Measurements from ENCODE around the gene LTBP2. TPM values are rescaled to one million over a fixed set of nuclear protein-coding genes. Genes with fewer than 3 reads are reported as not detected.

The LTBP2 gene
- 1 to 10 TPM; 2.0 to 2.7 (median 2.4) TPM for polyA plus RNA-seq (ENCODE audit: insufficient read length in 3 of 3)

DNA sequence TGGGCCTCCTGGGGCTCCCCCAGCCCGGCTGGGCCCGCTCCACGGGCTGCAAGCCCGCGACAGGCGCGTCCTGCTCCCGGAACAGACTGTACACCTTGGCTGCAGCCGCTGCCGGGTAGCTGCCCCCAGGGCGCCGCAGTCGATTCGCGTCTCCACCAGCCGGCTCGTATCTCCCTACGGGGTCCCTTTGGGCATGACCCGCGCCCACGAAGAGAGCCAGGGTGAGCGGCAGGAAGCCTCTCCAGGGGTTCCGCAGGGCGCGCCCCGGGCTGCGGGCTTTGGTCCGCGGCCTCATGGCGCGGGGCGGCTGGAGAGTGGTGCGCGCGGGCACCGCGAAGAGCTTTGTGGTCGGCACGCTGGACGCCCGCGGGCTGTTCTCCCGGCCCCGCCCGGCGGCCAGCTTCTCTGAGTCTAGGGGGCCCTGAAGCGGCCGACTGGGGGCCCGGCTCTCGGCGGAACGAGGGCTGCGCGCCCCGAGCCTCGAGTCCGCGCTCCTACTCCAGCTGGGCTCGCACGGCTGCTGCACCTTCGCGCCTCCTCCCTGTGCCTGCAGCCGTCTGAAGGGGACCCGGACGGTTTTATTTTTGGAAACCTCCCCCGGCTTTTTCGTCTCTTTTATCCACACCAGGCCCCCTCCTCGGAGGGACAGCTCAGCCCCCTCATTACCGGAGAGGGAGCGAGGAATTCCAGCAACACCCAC is at the start of gene LTBP2:
Gene LTBP2 (minus strand): TSS at position 588 of the 700 bp plus-strand sequence. CDS start 293 bp downstream, at position 295.
- DNase-seq (ENCODE audit: low read depth in 3 of 3, low spot score in 2 of 3) = no peak

DNA sequence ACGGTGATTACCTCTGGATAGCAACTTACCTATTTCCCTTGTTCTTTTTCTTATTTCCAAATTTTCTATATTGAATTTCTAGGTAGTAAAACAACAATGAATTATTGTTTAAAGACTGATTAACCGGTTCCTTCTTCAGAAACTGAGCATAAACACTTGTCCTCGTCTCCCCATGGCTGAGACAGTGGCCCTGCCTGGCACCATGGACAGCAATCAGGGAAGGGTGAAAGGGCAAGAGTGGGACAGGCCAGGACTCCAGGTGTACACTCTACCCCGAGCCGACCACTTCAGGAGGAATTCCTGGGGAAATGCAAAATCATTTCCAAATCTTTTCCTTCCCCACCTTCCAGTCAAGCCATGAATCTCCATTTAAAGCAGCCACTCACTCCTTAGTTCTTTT is 48.8 kb upstream of the LTBP2 start:
- no peak for DNase-seq (ENCODE audit: low read depth in 3 of 3, low spot score in 2 of 3)

DNA sequence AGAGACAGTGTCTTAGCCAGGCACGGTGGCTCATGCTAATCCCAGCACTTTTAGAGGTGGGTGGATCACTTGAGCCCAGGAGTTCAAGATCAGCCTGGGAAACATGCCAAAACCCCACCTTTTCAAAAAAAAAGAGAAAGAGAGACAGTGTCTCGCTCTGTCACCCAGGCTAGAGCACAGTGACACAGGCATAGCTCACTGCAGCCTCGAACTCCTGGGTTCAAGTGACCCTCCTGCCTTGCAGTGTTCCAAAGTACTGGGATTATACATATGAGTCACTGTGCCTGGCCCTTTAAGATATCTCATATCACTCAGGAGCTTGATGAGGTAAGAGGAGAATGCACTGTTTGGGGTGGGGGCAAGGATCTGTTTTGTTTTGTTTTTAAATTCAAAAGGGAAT is 48.1 kb upstream of the LTBP2 start:
- DNase-seq (ENCODE audit: low read depth in 3 of 3, low spot score in 2 of 3) = no peak

DNA sequence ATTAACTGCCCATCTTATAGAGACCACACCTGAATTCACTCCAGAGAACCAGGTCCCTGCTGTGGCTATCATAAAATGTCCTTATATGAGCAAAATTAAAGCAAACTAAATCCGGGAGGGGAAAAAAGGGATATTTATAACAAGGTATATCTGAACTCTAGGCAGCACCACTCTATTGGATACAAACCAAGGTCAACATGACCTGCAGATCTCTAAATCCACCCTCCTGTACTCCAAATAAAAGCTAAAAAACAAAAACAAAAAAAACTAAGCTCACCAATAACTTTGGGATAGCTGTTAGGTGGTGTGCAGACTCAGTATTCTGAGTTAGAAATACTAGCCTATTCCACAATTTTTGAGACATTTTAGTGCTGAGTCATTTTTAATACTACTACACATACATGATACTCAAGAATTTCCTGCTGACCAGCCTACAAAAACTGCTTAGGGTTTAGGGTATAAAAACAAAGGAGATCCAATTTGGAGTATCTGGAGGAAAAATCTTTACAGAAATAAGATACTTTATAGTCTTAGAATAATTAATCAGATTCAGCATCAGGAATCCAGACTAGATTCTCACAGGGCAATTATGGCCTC is 46.6 kb upstream of the LTBP2 start:
- DNase-seq (ENCODE audit: low read depth in 3 of 3, low spot score in 2 of 3) = no peak

DNA sequence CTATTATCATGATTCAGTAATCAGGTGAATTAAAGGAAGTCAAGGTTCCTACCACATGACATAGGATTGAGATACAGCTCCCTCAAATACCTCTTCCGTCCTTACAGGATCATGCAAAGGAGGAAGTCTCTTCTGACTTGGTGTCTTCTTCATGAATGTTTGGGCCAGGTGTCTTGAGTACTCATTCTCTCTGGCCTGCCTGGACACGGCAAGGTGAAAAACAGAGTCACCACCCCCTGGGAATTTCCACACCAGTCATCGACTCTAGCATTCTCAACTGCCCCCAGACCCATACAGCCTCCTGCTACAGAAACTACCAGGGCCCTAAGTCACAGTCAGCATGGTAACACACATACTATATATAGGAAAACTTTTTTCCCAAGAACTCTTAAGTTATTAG is 44.9 kb upstream of the LTBP2 start:
- no peak for DNase-seq (ENCODE audit: low read depth in 3 of 3, low spot score in 2 of 3)

DNA sequence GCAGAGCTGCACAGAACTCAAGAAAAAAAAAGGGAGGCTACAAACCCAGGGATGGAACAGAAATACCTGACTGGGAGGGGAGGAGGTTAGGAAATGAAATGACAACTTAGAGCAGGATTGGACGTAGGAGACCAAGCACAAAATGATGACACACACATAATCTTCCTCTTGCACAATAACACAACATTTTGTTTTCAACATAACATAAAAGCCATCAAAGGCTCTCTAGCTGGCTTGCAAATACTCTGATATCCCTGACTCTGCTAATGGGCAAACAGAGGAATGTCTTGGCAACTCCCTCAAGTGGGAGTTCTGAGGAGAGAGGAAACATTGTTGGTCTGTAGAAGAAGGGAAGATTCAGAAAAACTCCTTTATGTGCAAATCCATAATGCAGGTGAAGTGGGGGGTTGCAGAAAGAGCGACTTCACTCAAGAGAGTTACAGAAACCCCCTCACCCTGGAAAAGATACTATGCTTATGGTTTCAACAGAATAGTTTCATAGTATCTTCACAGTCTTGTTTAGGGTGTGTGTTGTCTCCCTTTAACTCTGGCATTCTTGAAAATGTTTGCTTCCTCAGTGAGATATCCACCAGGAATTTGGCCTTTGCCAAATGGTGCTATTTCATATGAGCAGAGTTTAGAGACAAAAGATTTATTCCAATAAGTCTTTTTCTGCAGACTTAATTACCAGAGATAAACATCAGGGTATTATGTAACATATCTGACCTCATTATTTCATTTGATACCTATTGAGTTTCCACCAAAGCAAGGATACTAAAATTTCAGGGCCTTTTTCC is 43.8 kb upstream of the LTBP2 start:
- no peak for DNase-seq (ENCODE audit: low read depth in 3 of 3, low spot score in 2 of 3)

DNA sequence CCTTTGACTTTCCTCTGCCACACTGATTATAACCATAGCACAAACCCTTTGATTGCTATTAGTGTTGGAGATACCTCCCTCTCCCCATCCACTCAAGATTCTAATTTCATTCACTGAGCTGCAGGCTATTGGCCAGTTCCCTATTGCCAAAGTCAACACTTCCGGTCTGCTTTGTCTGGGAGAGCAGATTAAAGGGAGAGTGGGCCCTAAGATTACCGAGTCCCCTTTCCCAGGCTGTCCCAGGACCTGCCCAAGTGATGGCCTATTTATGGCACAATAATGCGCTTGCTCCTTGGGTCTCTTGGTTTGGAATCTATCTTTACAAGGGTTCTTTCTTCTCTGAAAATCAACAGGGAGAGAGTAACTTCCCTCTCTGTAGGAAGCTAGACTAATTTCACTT is 42.9 kb upstream of the LTBP2 start:
- no peak for DNase-seq (ENCODE audit: low read depth in 3 of 3, low spot score in 2 of 3)

DNA sequence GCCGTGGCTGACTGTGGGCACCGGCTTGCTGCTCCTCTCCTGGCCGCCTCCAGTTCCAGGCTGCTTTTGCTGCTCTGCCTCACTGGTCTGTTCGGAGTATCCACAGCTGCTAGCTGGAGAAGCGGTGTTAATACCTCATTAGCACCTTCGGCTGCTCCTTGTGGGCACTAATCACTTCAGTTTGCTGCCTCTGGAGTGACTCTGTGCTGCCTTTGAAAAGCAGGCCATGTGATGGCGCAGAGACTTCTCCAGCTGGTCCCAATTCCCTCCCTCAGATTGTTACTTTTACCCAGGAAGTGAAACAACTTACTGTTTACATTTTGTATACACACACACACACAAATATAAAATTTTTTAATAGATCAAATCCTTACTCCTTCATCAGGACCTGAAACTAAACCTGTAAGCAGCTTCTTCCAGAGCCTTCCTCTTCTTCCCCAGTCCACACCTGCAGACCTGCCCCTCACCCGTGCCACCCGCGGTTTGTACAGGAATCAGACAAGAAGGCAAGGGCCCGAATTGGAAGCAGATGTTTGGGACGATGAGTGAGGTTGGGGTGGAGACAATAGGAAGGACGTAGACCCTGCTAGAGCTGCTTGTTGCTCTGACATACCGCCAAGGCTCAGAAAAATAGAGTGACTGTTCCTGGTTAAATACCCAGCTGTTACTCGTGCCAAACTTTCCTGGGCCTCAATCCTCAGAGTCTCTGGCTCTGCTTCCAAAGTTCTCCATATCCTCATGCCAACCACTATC is 41.5 kb upstream of the LTBP2 start:
- DNase-seq (ENCODE audit: low read depth in 3 of 3, low spot score in 2 of 3) = no peak

DNA sequence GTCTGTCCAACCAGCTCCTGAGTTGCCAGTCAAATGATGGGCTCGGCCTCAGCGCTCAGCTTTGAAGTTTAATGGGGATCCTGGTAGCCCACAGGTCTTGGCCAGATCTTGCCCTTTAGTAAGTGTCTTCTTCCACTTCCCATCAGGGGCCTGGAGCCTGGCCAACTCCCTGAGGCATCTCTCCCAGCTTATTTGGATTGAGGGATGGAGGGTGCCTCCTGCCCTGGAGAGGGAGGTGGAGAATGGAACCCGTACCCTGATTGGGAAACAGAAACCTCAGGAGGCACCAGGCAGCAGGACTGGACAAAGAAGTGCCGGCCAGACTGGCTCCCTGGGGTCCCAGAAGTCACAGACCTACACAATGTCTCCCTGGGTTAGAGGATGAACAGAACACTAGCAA is 40.5 kb upstream of the LTBP2 start:
- DNase-seq (ENCODE audit: low read depth in 3 of 3, low spot score in 2 of 3) = no peak

DNA sequence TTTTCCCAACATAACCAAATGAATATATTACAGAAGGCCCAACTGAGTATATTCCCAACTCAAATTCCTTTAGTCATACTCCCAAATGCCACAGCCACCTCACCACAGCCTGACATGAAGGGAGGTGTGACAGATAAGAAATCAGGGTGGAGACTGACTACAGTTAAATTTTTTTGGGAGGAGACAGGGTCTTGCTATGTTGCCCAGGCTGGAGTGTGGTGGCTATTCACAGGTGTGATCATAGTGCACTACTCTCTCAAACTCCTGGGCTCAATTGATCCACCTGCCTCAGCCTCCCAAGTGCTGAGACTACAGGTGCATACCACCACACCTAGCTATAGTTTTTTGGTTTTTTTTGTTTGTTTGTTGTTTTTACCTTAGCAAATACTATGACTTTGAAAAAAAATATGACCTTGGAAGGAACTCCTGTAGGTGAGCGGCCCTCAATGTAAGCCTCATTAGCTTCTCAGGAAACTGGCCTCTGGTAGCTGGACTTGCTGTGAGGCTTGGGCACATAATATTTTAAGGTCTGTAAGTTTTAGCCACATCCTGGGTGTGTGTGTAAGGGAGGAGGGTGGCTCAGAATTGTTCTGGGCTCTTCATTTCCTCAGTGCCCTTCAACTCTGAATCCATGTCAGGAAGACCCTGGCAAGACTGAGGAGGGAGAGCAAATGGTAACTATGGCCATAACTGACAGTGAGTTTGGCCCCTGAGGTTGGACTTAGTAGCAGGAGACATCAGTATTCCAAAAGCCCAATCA is 39.1 kb upstream of the LTBP2 start:
- no peak for DNase-seq (ENCODE audit: low read depth in 3 of 3, low spot score in 2 of 3)

DNA sequence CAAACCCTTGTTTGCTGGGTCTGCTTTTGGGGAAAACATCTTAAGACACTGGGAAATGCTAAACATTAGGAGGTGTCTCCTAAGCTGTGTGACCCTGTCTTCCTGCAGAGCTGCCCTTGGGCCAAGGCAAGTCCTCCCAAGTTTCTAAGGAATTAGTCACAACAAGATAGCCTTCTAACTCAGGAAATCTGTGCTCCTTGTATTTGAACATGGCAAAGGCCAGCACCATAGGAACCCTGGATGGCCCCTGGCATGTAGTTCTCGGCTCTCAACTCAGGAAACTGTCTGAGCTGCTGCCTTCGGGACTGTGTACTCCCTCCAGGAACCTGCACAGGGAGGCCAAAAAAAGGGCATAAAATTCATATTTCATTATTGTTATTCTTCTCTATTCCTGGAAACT is 37.6 kb upstream of the LTBP2 start:
- no peak for DNase-seq (ENCODE audit: low read depth in 3 of 3, low spot score in 2 of 3)

DNA sequence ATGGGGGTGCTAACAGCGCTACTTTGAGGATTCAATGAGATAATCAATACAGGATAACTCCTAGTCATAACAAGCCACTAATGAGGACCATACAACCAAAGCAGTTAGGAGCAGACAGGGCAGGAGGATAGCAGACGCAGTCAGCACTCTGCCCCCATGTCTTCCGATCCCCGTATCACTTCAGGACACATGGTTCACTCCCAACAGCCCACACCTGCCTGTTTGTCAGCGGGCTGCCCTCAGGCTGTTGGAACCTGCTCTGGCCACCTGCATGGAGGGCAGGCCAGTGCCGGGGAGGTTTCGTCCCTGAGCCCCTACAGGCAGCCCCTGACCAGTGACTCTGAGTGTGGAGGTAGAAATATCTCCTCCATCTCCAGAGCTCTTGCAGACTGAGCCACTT is 37.1 kb upstream of the LTBP2 start:
- DNase-seq (ENCODE audit: low read depth in 3 of 3, low spot score in 2 of 3) = no peak

DNA sequence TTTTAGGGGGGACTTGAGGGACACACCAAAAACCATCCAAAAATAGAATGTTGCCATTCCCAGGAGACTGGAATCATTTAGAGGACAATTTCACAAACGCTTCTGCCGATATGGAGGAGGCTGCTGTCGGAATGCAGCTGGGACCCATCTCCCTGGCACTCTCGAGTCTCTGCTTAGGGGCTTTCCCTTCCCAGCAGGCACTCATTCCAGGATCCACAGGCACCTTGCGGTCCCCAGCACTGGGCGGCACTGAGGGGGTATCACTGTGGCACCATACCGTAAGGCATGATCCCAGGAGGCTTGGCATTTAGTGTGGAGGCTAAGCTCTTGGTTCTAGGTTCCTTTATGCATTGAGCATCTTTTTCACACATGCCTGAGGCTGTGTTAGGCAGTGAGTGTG is 36.6 kb upstream of the LTBP2 start:
- DNase-seq (ENCODE audit: low read depth in 3 of 3, low spot score in 2 of 3) = no peak

DNA sequence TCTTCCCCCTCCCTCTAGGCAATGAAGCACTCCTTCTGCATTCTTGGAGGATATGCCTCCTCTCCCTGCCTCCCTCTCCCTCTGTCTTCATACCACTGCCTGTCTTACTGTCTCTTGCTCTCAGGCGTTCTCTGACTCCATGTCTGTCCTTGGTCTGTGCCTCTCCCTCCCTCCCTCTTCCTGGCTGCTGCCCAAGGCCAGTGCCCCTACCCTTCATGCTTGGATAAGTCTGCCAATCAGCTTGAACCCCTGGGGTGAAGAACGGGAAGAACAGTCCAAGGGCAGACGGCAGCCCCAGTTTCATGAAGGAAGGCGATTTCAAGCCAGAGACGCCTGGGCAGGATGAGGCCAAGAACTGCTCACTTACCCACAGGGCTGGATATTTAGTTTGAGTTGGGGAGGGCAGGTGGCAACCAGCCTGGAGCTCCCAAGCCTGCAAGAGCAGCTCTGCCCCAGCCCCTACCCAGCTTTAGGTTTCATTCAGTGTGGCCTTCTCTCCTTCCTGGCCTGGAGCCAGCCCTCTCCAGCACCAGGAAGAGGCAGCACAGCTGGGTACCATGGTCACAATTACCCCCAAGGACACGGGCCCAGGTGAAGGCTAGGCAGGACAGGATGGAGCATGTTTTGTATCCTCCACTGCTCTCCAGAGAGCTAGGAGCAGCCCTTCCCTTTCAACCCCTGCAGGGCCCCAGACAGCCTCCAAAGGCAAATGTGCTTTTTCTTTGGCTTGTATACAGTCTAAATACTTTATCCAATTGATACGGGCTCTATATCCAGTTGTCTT is 35.8 kb upstream of the LTBP2 start:
- peak in 1 of 3 donors; percentile 15 for DNase-seq (ENCODE audit: low read depth in 3 of 3, low spot score in 2 of 3)

DNA sequence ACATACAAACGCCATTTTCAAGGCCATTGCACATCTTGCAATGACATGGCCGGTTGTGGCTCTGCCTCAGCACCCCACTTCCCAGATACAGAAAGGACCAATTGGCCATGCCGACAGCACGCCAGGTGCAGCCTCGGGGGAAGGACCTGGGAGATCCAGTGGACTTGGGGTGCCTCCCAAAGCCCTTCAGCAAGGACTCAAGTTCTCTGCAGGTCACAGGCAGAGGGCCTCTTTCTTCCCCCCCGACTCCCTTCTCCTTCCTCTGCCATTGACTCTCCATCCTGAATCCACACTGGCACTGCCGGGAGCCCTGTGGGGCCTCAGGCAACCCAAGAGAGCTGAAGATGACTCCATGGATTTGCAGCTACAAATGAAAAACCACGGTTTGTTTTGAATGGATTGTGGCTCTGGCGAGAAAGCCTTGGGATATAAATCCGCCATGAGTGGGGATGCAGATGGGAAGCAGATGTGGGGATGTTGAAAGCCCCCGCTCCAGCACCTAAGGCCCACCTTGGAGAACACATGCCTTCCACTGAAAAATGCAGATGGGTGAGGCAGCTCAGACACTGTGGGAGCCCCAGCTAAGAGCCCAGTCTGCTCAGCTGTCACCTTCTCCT is 35.1 kb upstream of the LTBP2 start:
- no peak for DNase-seq (ENCODE audit: low read depth in 3 of 3, low spot score in 2 of 3)

DNA sequence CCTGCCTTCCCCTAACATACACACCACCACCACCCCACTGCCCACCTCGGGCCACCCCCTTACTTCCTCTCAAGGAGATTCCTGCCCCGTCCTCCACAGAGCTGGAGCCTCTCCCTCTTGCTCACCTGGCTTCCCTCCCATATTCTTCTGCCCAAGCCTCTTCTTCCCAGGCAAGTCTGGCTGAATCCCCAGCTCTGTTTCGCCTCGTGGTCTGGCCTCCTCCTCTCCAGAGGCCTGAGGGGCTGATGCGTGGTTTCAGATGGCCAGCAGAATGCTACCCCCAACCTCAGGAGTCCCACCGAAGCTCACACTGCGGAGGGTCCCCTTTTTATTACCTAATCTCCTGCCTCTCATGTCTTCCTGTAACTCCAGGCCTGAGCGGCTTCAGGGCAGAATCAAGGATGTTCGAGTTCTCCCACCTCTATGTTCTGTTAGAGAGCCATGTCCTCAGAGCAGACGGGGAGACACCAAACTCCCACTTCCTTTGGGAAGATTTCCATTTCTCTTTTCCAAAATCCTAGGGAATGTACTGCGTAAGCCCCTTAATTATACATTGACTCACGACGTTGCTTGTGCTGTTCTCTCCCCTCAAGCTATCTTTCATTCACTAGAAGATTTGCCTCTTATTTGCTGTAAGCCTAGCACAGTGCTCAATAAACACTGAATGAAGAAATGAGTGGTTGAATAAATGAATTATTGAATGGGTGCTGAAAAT is 33.9 kb upstream of the LTBP2 start:
- no peak for DNase-seq (ENCODE audit: low read depth in 3 of 3, low spot score in 2 of 3)

DNA sequence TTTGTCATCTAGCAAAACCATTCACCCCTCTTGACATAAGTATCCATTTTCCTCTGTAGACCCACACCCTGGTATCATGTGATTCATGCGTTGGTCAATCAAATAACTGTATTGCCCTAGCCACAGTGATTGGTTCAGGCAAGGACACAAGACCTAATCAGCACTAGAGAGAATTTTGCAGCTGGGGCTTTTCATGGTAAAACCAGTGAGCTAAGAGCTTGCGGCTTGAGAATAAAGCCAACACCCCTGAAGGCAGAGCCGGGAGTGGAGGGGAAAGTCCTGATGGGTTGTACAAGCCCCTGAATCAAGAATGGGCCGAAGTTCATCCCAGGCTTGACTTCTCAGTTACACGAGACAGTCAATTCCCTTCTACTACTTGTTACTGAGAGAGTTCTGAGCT is 33.2 kb upstream of the LTBP2 start:
- DNase-seq (ENCODE audit: low read depth in 3 of 3, low spot score in 2 of 3) = no peak

DNA sequence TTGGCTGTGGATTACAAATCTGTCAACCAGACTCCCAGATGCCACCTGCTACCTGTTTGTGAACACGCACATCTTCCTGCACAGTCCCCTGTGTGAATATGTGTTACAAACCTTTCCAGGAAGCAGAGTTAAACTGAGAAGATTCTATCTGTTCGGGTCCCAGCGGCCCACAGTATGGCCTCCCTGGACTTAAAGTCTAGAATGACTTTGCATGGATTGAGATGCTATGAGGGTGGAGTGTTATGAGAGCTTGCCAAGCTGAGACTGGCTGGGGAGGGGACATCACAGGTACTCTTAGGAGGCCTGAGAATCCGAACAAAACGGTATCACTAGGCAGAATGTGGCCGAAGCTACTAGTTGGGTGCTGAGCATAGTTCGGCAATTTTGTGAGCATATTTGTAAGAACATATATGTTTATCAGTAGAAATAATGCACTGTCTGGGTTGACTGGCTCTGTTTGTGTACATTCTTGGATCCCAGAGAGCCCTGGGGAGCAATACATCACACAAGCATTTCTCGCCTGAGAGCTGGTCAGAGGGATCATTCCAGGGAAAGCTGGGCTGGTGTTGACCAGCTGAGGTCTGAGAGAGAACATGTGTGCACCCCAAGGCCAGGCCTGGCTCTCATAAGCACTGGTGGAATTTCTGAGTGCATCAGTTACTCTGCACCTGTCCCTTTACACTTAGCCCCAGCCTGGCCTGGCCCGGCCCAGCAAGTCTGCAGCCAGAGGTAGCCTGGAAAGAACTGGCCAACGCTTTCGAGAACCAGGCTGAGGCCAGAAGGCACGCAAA is 29.8 kb upstream of the LTBP2 start:
- peak in 1 of 3 donors; percentile 15 for DNase-seq (ENCODE audit: low read depth in 3 of 3, low spot score in 2 of 3)
